Testis (tissue), 3 donors: Measurements from ENCODE around the gene STK36. TPM values are rescaled to one million over a fixed set of nuclear protein-coding genes. Genes with fewer than 3 reads are reported as not detected.

Experiments used
- DNase-seq: peaks from one replicate; pipeline ENCODE4 v3.0.0-alpha.2; 2019
- H3K27ac ChIP-seq, 2 donors: fragments of 200-600 bp; sonication (generic); one replicate each; pipeline ENCODE4 v1.5.1; 2019
- H3K27me3 ChIP-seq: fragments of 200-600 bp; sonication (generic); one replicate; pipeline ENCODE4 v1.5.1; 2019
- H3K36me3 ChIP-seq: fragments of 200-600 bp; sonication (generic); one replicate; pipeline ENCODE4 v1.5.1; 2017; ENCODE audit warnings: low read depth; ENCODE audit errors: missing control alignments
- H3K4me1 ChIP-seq: fragments of 200-600 bp; sonication (generic); one replicate; pipeline ENCODE4 v1.5.1; 2019
- H3K4me3 ChIP-seq, 2 donors: fragments of 200-600 bp; sonication (generic); one replicate each; pipeline ENCODE4 v1.5.1; 2017 to 2019
- H3K9me3 ChIP-seq: fragments of 200-600 bp; sonication (generic); one replicate; pipeline ENCODE4 v1.5.1; 2017
- CTCF ChIP-seq, 3 experiments: fragments of 450-650 bp in 2 of 3; fragments of 200-600 bp in 1 of 3; sonication (generic) in 1 of 3; IDR thresholded peaks; one replicate each; pipeline ENCODE4 v1.5.1; 2016 to 2019; ENCODE audit warnings: antibody characterized with exemption in 3 of 3, mild to moderate bottlenecking in 2 of 3, moderate library complexity in 1 of 3
- POLR2A ChIP-seq: fragments of 450-650 bp; IDR thresholded peaks from one replicate; pipeline ENCODE4 v1.6.1; 2017; ENCODE audit warnings: antibody characterized with exemption, mild to moderate bottlenecking, moderate library complexity
- WGBS, 2 donors: methylation state at CpG; one replicate each; pipeline ENCODE4 v1.1.5; 2018; 5-methylcytosine and 5-hydroxymethylcytosine counted together
- intact Hi-C: fragments of 100-400 bp; cut with DNase I; formaldehyde crosslinking; loops from one replicate; pipeline ENCODE4 v1.15.1; 2023; ENCODE audit warnings: low total_unique reads
- polyA plus RNA-seq: library from polyadenylated mRNA; stranded (reverse); fragments of 350-450 nt; fragmentation: Illumina TruSeq; extraction: RNeasy Lipid Tissue Mini Kit (QIAGEN cat#74804); gene quantifications from one replicate; pipeline ENCODE4 v1.2.3, GENCODE V29; 2014; ENCODE audit warnings: low read depth, low replicate concordance; ENCODE audit not compliant: insufficient read depth
- total RNA-seq, 2 donors: library from RNA; depleted of rRNA; stranded (reverse); fragments of >200 nt; gene quantifications; one replicate each; pipeline ENCODE4 v1.2.3, GENCODE V29; 2016

STK36 gene
- total and polyA plus RNA-seq, 3 donors from 2014 or later: 153 to 186 (median 168) TPM

DNA sequence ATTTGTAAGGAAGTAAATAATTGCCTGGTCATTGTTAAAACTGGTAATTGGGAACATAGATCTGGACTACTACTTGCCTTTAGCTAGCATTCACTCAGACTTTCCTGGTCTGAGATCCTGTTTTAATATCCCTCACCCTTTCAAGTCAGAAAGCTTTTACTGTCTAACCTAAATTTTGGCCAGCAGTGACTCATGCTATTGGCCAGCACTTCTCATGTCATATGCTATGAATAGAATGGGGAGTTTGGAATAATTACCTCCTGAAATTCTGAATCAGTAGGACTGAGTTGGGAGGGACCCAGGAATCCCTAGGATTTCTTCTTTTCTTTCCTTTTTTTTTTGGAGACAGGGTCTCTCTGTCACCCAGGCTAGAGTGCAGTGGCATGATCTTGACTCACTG is 19.3 kb downstream of the STK36 start:
- H3K27me3 ChIP-seq: no peaks in the 10 kb centered on the region
- no peak overlapping the region for H3K4me3 ChIP-seq
- intact Hi-C loops: no loop called here
- H3K36me3 ChIP-seq: no peaks in the 10 kb centered on the region
- no peaks in the 10 kb centered on the region for H3K9me3 ChIP-seq
- no peaks in the 10 kb centered on the region for H3K4me1 ChIP-seq
- H3K27ac ChIP-seq: no peak overlapping the region
- DNase-seq: no peak
- no peak for TF ChIP-seq POLR2A

DNA sequence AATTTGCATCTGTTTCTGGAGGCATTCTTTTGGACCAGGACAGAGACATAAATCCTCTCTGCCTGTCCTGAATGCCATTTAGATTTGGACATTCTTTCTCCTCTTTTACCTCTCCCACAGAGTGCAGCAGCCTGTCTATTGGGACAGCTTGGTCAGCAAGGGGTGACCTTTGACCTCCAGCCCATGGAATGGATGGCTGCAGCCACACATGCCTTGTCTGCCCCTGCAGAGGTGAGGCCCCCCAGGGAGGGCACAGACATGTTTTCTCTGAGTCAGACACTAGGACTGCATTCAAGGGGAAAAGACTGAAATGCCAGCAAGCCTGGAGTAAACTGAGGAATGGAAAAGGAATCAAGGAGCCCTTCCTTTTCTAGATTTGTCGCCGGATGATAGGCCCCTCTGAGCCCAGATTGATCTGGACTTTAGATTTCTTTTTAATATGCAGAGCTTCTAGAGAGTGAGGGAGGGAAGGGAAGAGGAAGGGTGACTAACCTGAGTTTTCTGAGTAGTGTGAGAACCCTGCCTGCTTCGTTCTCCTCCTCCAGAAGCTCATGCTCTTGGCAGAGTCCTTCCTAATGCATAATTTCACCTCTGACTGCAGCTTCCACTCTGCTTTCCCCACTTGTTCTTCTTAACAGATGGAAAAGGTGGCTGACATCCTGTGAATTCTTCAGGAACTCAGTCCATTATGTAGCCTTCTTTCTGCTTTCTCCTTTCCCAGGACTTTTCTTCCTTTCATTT is 22.7 kb downstream of the STK36 start:
- no peaks in the 10 kb centered on the region for H3K36me3 ChIP-seq
- no peak overlapping the region for H3K27ac ChIP-seq
- H3K4me1 ChIP-seq: no peaks in the 10 kb centered on the region
- no peak overlapping the region for H3K4me3 ChIP-seq
- TF ChIP-seq CTCF (IDR thresholded peaks at IDR 0.05) (no peak), POLR2A (no peak)
- intact Hi-C loops: no loop called here
- no peak for DNase-seq
- no peaks in the 10 kb centered on the region for H3K27me3 ChIP-seq
- H3K9me3 ChIP-seq: no peaks in the 10 kb centered on the region
- WGBS, 2 donors: 81 to 92% methylated on average over 3 of the region's 3 CpGs

DNA sequence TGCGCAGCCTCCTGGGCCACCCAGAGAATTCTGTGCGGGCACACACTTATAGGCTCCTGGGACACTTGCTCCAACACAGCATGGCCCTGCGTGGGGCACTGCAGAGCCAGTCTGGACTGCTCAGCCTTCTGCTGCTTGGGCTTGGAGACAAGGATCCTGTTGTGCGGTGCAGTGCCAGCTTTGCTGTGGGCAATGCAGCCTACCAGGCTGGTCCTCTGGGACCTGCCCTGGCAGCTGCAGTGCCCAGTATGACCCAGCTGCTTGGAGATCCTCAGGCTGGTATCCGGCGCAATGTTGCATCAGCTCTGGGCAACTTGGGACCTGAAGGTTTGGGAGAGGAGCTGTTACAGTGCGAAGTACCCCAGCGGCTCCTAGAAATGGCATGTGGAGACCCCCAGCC is 27.0 kb downstream of the STK36 start:
- no peaks in the 10 kb centered on the region for H3K36me3 ChIP-seq
- no peaks in the 10 kb centered on the region for H3K27me3 ChIP-seq
- no peaks in the 10 kb centered on the region for H3K9me3 ChIP-seq
- 93 to 96% methylated on average over 7 to 8 of the region's 8 CpGs for WGBS, 2 donors
- no peak overlapping the region for H3K4me3 ChIP-seq
- H3K4me1 ChIP-seq: no peaks in the 10 kb centered on the region
- no peak for DNase-seq
- H3K27ac ChIP-seq: no peak overlapping the region
- TF ChIP-seq POLR2A (no peak), CTCF (IDR thresholded peaks at IDR 0.05) (no peak)
- intact Hi-C loops: no loop called here

- Histone ChIP-seq H3K27ac (no peak overlapping the region), H3K36me3 (no peaks in the 10 kb centered on the region), H3K9me3 (no peaks in the 10 kb centered on the region), H3K4me1 (no peaks in the 10 kb centered on the region), H3K27me3 (no peaks in the 10 kb centered on the region), H3K4me3 (no peak overlapping the region)
- intact Hi-C loops: no loop called here
- no peak for DNase-seq
- 86 to 97% methylated on average over 2 of the region's 2 CpGs for WGBS, 2 donors
- TF ChIP-seq CTCF (IDR thresholded peaks at IDR 0.05): no peak
- TF ChIP-seq POLR2A: no peak
These were observed 29.9 kb downstream of the STK36 start for GRCh38 chr2:218701806-218702205.

GRCh38 chr2:218703341-218703740 is 31.5 kb downstream of the STK36 start:
- intact Hi-C loops: no loop called here
- no peaks in the 10 kb centered on the region for H3K9me3 ChIP-seq
- H3K27me3 ChIP-seq: no peaks in the 10 kb centered on the region
- no peaks in the 10 kb centered on the region for H3K36me3 ChIP-seq
- H3K4me3 ChIP-seq: no peak overlapping the region
- no peak overlapping the region for H3K27ac ChIP-seq
- no peaks in the 10 kb centered on the region for H3K4me1 ChIP-seq
- TF ChIP-seq CTCF (IDR thresholded peaks at IDR 0.05) (no peak), POLR2A (no peak)
- WGBS, 2 donors: 76 to 89% methylated on average over 4 of the region's 4 CpGs
- DNase-seq: no peak
